K562 (cell line): ENCODE data around the gene CDX1. TPM values are rescaled to one million over a fixed set of nuclear protein-coding genes. Genes with fewer than 3 reads are reported as not detected.
A peak's percentile ranks its signal among the peaks of the same experiment; 100 is the strongest.

ENCODE experiments used
- ATAC-seq: fragments of 200-7000 bp; cut with Tn5 transposase; 3 replicates; pipeline ENCODE4 v1.9.1; 2020; ENCODE audit warnings: moderate library complexity
- BruUV-seq: library from RNA; stranded (reverse); fragments of 400-500 nt; replicated peaks from 2 replicates; lab custom pipeline; 2021; lab: Mats Ljungman, UMichigan
- CTCF ChIA-PET: fragments of 300-600 bp; formaldehyde crosslinking; extraction: SDS; loops from one replicate; lab custom pipeline; 2021; ENCODE audit warnings: low intra/inter-chr PET ratio; lab: Yijun Ruan, JAX
- POLR2A ChIA-PET: fragments of 300-600, 350-650 bp; sonication (Branson Sonifier 250); formaldehyde crosslinking; extraction: SDS; loops from one replicate; lab custom pipeline; 2021; ENCODE audit warnings: antibody characterized with exemption, inconsistent platforms; lab: Yijun Ruan, JAX
- DNase-seq, 4 experiments: peaks; one replicate each; pipeline versions ENCODE4 v3.0.0 to v3.0.0-alpha.2; 2011 to 2018; ENCODE audit warnings: low spot score in 3 of 4, mixed read lengths in 3 of 4; ENCODE audit errors: extremely low read depth in 1 of 4
- FAIRE-seq: peaks from 2 replicates; lab custom pipeline; 2011; peaks lifted over from hg19 to GRCh38; lab: Jason Lieb, UNC
- H2AFZ ChIP-seq: 2 replicates; pipeline ENCODE4 v1.6.0; 2011; ENCODE audit warnings: low read depth, low read length, control low read depth, inconsistent platforms
- H3K27ac ChIP-seq: fragments of 200-600 bp; 3 replicates; pipeline ENCODE4 v1.8.0; 2011; ENCODE audit warnings: low read depth, mild to moderate bottlenecking, control low read depth, inconsistent platforms, low read length, moderate library complexity, mixed read lengths; ENCODE audit errors: extremely low read depth
- H3K27me3 ChIP-seq, 2 experiments: fragments of 300-600 bp in 1 of 2; 2 replicates in 1 of 2; 3 replicates in 1 of 2; pipeline versions ENCODE4 v1.6.0 to v1.8.0; 2011; ENCODE audit warnings: inconsistent platforms in 2 of 2, low read length in 2 of 2, mild to moderate bottlenecking in 1 of 2, mixed read lengths in 1 of 2, moderate library complexity in 1 of 2; ENCODE audit not compliant: control insufficient read depth in 2 of 2, insufficient read depth in 2 of 2
- H3K36me3 ChIP-seq: fragments of 300-600 bp; 3 replicates; pipeline ENCODE4 v1.8.0; 2011; ENCODE audit warnings: mild to moderate bottlenecking, low read length, inconsistent platforms; ENCODE audit not compliant: control insufficient read depth, insufficient read depth
- H3K4me1 ChIP-seq, 2 experiments: fragments of 200-600 bp in 1 of 2; replicated peaks in 1 of 2; 2 replicates in 1 of 2; 3 replicates in 1 of 2; pipeline versions ENCODE4 v1.5.1 to v1.8.0; 2011; ENCODE audit warnings: inconsistent platforms in 2 of 2, low read length in 2 of 2, mild to moderate bottlenecking in 1 of 2, mixed read lengths in 1 of 2, moderate library complexity in 1 of 2; ENCODE audit not compliant: control insufficient read depth in 2 of 2, insufficient read depth in 2 of 2
- H3K4me2 ChIP-seq: 2 replicates; pipeline ENCODE4 v1.6.1; 2011; ENCODE audit warnings: low read length, control low read depth, inconsistent platforms, mixed read lengths; ENCODE audit not compliant: insufficient read depth
- H3K4me3 ChIP-seq: fragments of 200-600 bp; sonication (generic), shearing (Covaris generic); 2 replicates; pipeline ENCODE4 v1.5.1; 2016; ENCODE audit warnings: control low read depth, inconsistent platforms
- H3K79me2 ChIP-seq: fragments of 200-600 bp; 3 replicates; pipeline ENCODE4 v1.8.0; 2011; ENCODE audit warnings: low read length, inconsistent platforms; ENCODE audit not compliant: control insufficient read depth, insufficient read depth
- H3K9ac ChIP-seq, 2 experiments: 2 replicates each; pipeline versions ENCODE4 v1.6.0 to v1.6.1; 2011; ENCODE audit warnings: low read depth in 2 of 2, low read length in 2 of 2, control low read depth in 1 of 2, inconsistent platforms in 1 of 2, mild to moderate bottlenecking in 1 of 2, mixed read lengths in 1 of 2; ENCODE audit not compliant: insufficient read depth in 1 of 2
- H3K9me1 ChIP-seq: one replicate; pipeline ENCODE4 v1.6.0; 2011; ENCODE audit warnings: inconsistent platforms, mild to moderate bottlenecking, low read length, moderate library complexity; ENCODE audit not compliant: control insufficient read depth, insufficient read depth
- H3K9me3 ChIP-seq: replicated peaks from 2 replicates; pipeline ENCODE4 v1.5.1; 2011; ENCODE audit warnings: low read depth, low read length, inconsistent platforms; ENCODE audit not compliant: control insufficient read depth, insufficient read depth
- H4K20me1 ChIP-seq: replicated peaks from 2 replicates; pipeline ENCODE4 v1.6.1; 2011; ENCODE audit warnings: low read length, inconsistent platforms, mixed read lengths; ENCODE audit not compliant: control insufficient read depth, insufficient read depth
- ARNT ChIP-seq, 2 experiments: fragments of 450-650 bp; IDR thresholded peaks; 2 replicates each; pipeline ENCODE4 v1.6.1; 2016; ENCODE audit warnings: mild to moderate bottlenecking in 1 of 2
- ATF1 ChIP-seq, 2 experiments: fragments of 450-650 bp in 1 of 2; IDR thresholded peaks; 2 replicates each; pipeline ENCODE4 v1.6.1; 2016; ENCODE audit warnings: missing compliant biosample characterization in 1 of 2, missing genetic modification characterization in 1 of 2
- CREB1 ChIP-seq, 2 experiments: sonication (generic) in 1 of 2; formaldehyde crosslinking in 1 of 2; IDR thresholded peaks; 2 replicates each; pipeline versions ENCODE4 v1.6.1 to v1.8.0; 2012 to 2022; ENCODE audit warnings: inconsistent platforms in 1 of 2, mild to moderate bottlenecking in 1 of 2, missing genetic modification reagents in 1 of 2, moderate library complexity in 1 of 2
- CREM ChIP-seq: IDR thresholded peaks from 2 replicates; pipeline ENCODE4 v1.6.1; 2014; ENCODE audit warnings: antibody characterized with exemption, low read depth
- FOXA3 ChIP-seq, 2 experiments: fragments of 450-650 bp in 1 of 2; sonication (generic) in 1 of 2; formaldehyde crosslinking; IDR thresholded peaks in 1 of 2; conservative IDR thresholded peaks in 1 of 2; 2 replicates each; pipeline versions ENCODE4 v1.4.0 to v1.8.0; 2020 to 2022; ENCODE audit warnings: mild to moderate bottlenecking in 2 of 2, missing genetic modification reagents in 1 of 2
- GATA2 ChIP-seq: sonication (generic); formaldehyde crosslinking; IDR thresholded peaks from 2 replicates; pipeline ENCODE4 v1.4.0; 2020; ENCODE audit warnings: mild to moderate bottlenecking, missing genetic modification reagents
- KLF10 ChIP-seq: fragments of 250-450 bp; sonication (Bioruptor Pico); IDR thresholded peaks from 2 replicates; pipeline ENCODE4 v1.6.1; 2021; ENCODE audit warnings: matching md5 sums
- LARP7 ChIP-seq: fragments of 450-650 bp; IDR thresholded peaks from 2 replicates; pipeline ENCODE4 v1.6.1; 2016
- NFRKB ChIP-seq: fragments of 450-650 bp; IDR thresholded peaks from 2 replicates; pipeline ENCODE4 v1.6.1; 2016; ENCODE audit warnings: low read depth
- NR2C1 ChIP-seq, 2 experiments: fragments of 450-650 bp; IDR thresholded peaks; 2 replicates each; pipeline ENCODE4 v1.6.1; 2017; ENCODE audit warnings: mild to moderate bottlenecking in 2 of 2, antibody characterized with exemption in 1 of 2, inconsistent platforms in 1 of 2, missing compliant biosample characterization in 1 of 2, missing genetic modification characterization in 1 of 2
- SPI1 ChIP-seq: IDR thresholded peaks from 2 replicates; pipeline ENCODE4 v1.6.1; 2011; ENCODE audit warnings: low read depth, low read length, control low read depth, borderline replicate concordance
- SREBF2 ChIP-seq: sonication (generic); formaldehyde crosslinking; IDR thresholded peaks from 2 replicates; pipeline ENCODE4 v1.4.0; 2020; ENCODE audit warnings: mild to moderate bottlenecking, missing genetic modification reagents
- TOE1 ChIP-seq, 2 experiments: fragments of 450-650 bp in 1 of 2; sonication (generic) in 1 of 2; formaldehyde crosslinking in 1 of 2; IDR thresholded peaks; 2 replicates each; pipeline versions ENCODE4 v1.7.1 to v1.8.0; 2016 to 2022; ENCODE audit warnings: borderline replicate concordance in 2 of 2, mild to moderate bottlenecking in 2 of 2, antibody characterized with exemption in 1 of 2, inconsistent platforms in 1 of 2, low read depth in 1 of 2, missing genetic modification reagents in 1 of 2, moderate library complexity in 1 of 2
- WGBS: fragments of 100-300 bp; shearing (Covaris generic); methylation state at CpG from one replicate; pipeline ENCODE4 v1.1.6; 2016; ENCODE audit warnings: low coverage, mixed read lengths; ENCODE audit not compliant: insufficient coverage; ENCODE audit errors: missing lambda C conversion rate; 5-methylcytosine and 5-hydroxymethylcytosine counted together
- in situ Hi-C: fragments of 300-500 bp; cut with MboI; formaldehyde crosslinking; loops from 4 replicates; pipeline ENCODE4 v1.15.0; 2018; ENCODE audit warnings: inconsistent platforms, mixed read lengths
- intact Hi-C: fragments of 100-400 bp; cut with micrococcal nuclease; formaldehyde crosslinking; loops from 2 replicates; pipeline ENCODE4 v1.14.2; 2022
- polyA plus RNA-seq, 8 experiments: library from polyadenylated mRNA; depleted of rRNA in 4 of 8; stranded (reverse) in 5 of 8; unstranded in 3 of 8; fragments of >200 nt; fragmentation: Nextera tagmentation in 2 of 8; fragmentation: Illumina TruSeq in 1 of 8; extraction: Ambion mirVana in 2 of 8; extraction: Trizol in 1 of 8; gene quantifications; 2 replicates each; pipeline versions ENCODE4 v1.2.1 to v1.2.3, GENCODE V29; 2011 to 2014; ENCODE audit warnings: inconsistent platforms in 1 of 8, missing spikeins in 1 of 8
- total RNA-seq, 7 experiments: library from RNA; depleted of rRNA in 6 of 7; stranded (reverse); fragments of >200 nt in 6 of 7; fragmentation: Illumina TruSeq in 2 of 7; extraction: Trizol in 2 of 7; gene quantifications; 2 replicates each; pipeline versions ENCODE4 v1.2.1 to v1.2.3, GENCODE V29; 2011 to 2021; ENCODE audit warnings: low replicate concordance in 1 of 7
- TF ChIP-seq, protein P1 (sequence below): fragments of 450-650 bp; IDR thresholded peaks from 2 replicates; pipeline ENCODE4 v1.6.1; 2018; ENCODE audit not compliant: partially characterized antibody
- TF ChIP-seq, protein P2 (sequence below): fragments of 450-650 bp; formaldehyde crosslinking; IDR thresholded peaks from 2 replicates; pipeline ENCODE4 v1.4.0; 2020; ENCODE audit warnings: mild to moderate bottlenecking, mixed read lengths

Gene CDX1
- total and polyA plus RNA-seq, 9 of the 15 experiments (the other 6 are each of a cell fraction or from before 2014, with no cell fraction given) = 0.06 to 0.16 TPM; not detected in 7

DNA sequence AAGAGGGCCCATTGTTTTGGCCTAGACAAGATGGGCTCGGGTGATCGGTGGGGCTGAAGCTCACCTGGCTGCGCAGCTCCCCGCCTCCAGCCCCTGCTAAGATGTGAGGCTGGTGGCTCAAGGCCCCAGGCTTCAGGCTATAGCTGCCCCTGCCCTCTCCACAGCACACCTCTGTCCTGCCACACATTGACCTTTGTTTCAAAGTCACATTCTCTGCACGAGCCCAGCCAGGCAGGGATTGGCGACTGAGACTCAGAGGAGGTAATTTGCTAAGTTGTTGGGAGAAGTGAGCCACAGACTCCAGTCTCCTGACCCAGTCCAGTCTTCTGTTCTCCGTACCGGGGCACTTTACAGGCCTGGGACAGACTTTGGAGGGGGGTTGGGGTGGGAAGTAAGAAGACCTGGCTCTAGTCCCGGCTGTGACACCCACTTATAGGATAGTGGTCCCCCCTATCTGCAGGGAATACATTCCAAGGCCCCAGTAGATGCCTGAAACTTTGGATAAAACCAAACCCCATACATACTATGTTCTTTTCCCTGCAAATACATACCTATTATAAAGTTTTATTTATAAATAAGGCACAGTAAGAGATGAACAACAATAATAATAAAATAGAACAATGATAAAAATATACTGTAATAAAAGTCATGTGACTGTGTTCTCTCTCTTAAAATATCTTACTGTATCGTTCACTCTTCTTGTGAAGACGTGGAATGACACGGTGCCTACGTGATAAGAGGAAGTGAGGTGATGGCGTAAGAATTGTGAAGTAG lies 24.2 kb upstream of the CDX1 start:
- no peaks in the 10 kb centered on the region for H3K36me3 ChIP-seq
- no peak for ATAC-seq
- peak overlapping the region; percentile 71 for H3K4me2 ChIP-seq
- CTCF ChIA-PET = no interaction called here
- no peaks in the 10 kb centered on the region for H4K20me1 ChIP-seq
- peak overlapping the region; percentile 51; the same call in 2 of the 3 replicates for H3K27ac ChIP-seq
- no peak overlapping the region for H3K4me3 ChIP-seq
- H3K27me3 ChIP-seq = peaks cover 0 to 1% of the 10 kb centered on the region in 2 experiments; a peak in 1 of 5 replicates
- H3K9ac ChIP-seq = peak overlapping the region; percentile 30 to 72; a peak in 1 of 4 replicates
- WGBS = 42% methylated on average over 14 of the region's 14 CpGs
- in situ Hi-C loops = no loop called here
- no peaks in the 10 kb centered on the region for H3K9me1 ChIP-seq
- POLR2A ChIA-PET = interaction anchor here (0.6 kb wide), 1 partner anchor 31 kb away, joined by 3 read pairs; no protein-coding TSS in a partner anchor
- no peaks in the 10 kb centered on the region for H3K79me2 ChIP-seq
- no TSS peak for BruUV-seq
- H2AFZ ChIP-seq = peak overlapping the region; percentile 78
- intact Hi-C loops = no loop called here
- DNase-seq = no peak
- peaks cover 34 to 40% of the 10 kb centered on the region in 2 experiments for H3K4me1 ChIP-seq
- no peak for FAIRE-seq
- no peaks in the 10 kb centered on the region for H3K9me3 ChIP-seq
- TF ChIP-seq FOXA3 (CRISPR knock-in tag; conservative IDR thresholded peaks at IDR 0.05 in 1 of 2, IDR thresholded peaks at IDR 0.05 in 1 of 2) = 0 out of 4 replicates have a peak, but pooled peaks of 1 of the 2 experiments have one; percentile 33
- TF ChIP-seq CREB1 (IDR thresholded peaks at IDR 0.05) = peak; percentile 85
- TF ChIP-seq CREB1 (CRISPR knock-in tag; IDR thresholded peaks at IDR 0.05) = peak; percentile 86; the same call in 1 of the 2 replicates
- 0 out of 2 replicates have a peak, but pooled peaks have one; percentile 23 for TF ChIP-seq NFRKB
- TF ChIP-seq, protein P1, sequence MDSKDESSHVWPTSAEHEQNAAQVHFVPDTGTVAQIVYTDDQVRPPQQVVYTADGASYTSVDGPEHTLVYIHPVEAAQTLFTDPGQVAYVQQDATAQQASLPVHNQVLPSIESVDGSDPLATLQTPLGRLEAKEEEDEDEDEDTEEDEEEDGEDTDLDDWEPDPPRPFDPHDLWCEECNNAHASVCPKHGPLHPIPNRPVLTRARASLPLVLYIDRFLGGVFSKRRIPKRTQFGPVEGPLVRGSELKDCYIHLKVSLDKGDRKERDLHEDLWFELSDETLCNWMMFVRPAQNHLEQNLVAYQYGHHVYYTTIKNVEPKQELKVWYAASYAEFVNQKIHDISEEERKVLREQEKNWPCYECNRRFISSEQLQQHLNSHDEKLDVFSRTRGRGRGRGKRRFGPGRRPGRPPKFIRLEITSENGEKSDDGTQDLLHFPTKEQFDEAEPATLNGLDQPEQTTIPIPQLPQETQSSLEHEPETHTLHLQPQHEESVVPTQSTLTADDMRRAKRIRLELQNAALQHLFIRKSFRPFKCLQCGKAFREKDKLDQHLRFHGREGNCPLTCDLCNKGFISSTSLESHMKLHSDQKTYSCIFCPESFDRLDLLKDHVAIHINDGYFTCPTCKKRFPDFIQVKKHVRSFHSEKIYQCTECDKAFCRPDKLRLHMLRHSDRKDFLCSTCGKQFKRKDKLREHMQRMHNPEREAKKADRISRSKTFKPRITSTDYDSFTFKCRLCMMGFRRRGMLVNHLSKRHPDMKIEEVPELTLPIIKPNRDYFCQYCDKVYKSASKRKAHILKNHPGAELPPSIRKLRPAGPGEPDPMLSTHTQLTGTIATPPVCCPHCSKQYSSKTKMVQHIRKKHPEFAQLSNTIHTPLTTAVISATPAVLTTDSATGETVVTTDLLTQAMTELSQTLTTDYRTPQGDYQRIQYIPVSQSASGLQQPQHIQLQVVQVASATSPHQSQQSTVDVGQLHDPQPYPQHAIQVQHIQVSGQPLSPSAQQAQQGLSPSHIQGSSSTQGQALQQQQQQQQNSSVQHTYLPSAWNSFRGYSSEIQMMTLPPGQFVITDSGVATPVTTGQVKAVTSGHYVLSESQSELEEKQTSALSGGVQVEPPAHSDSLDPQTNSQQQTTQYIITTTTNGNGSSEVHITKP = peak; percentile 22
- TF ChIP-seq ARNT (IDR thresholded peaks at IDR 0.05) = peak in 1 of 2 experiments; percentile 93; a peak in 3 of 4 replicates
- 0 out of 2 replicates have a peak, but pooled peaks have one; percentile 48 for TF ChIP-seq GATA2 (CRISPR knock-in tag)
- TF ChIP-seq CREM = peak; percentile 92
- peak; percentile 57; the same call in 1 of the 2 replicates for TF ChIP-seq NR2C1 (IDR thresholded peaks at IDR 0.05)
- no peak for TF ChIP-seq NR2C1 (tag; IDR thresholded peaks at IDR 0.05)
- TF ChIP-seq SREBF2 (CRISPR knock-in tag) = no peak
- TF ChIP-seq KLF10 (CRISPR knock-in tag) = no peak
- no peak for TF ChIP-seq LARP7
- peak; percentile 90; the same call in 1 of the 2 replicates for TF ChIP-seq TOE1 (IDR thresholded peaks at IDR 0.05; ENCODE audit: borderline replicate concordance)
- TF ChIP-seq TOE1 (CRISPR knock-in tag; IDR thresholded peaks at IDR 0.05; ENCODE audit: borderline replicate concordance, low read depth) = no peak
- peak; percentile 91 for TF ChIP-seq SPI1
- TF ChIP-seq, protein P2, sequence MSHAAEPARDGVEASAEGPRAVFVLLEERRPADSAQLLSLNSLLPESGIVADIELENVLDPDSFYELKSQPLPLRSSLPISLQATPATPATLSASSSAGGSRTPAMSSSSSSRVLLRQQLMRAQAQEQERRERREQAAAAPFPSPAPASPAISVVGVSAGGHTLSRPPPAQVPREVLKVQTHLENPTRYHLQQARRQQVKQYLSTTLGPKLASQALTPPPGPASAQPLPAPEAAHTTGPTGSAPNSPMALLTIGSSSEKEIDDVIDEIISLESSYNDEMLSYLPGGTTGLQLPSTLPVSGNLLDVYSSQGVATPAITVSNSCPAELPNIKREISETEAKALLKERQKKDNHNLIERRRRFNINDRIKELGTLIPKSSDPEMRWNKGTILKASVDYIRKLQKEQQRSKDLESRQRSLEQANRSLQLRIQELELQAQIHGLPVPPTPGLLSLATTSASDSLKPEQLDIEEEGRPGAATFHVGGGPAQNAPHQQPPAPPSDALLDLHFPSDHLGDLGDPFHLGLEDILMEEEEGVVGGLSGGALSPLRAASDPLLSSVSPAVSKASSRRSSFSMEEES (CRISPR knock-in tag) = peak; percentile 91
- TF ChIP-seq ATF1 (CRISPR knock-in tag; IDR thresholded peaks at IDR 0.05) = no peak
- peak; percentile 88 for TF ChIP-seq ATF1 (tag; IDR thresholded peaks at IDR 0.05)
